Kasumi-1 (cell line): ENCODE results near the gene SLC22A5.
"Not testable (repeated sequence)": the region's sequence is repeated elsewhere in the genome, so short reads cannot be mapped to it uniquely, and the experiment has no call there.

Experiments used
- DNase-seq, 2 experiments: peaks; one replicate each; lab custom pipeline; 2025; lab: John Stamatoyannopoulos, UW

SLC22A5 gene

DNA sequence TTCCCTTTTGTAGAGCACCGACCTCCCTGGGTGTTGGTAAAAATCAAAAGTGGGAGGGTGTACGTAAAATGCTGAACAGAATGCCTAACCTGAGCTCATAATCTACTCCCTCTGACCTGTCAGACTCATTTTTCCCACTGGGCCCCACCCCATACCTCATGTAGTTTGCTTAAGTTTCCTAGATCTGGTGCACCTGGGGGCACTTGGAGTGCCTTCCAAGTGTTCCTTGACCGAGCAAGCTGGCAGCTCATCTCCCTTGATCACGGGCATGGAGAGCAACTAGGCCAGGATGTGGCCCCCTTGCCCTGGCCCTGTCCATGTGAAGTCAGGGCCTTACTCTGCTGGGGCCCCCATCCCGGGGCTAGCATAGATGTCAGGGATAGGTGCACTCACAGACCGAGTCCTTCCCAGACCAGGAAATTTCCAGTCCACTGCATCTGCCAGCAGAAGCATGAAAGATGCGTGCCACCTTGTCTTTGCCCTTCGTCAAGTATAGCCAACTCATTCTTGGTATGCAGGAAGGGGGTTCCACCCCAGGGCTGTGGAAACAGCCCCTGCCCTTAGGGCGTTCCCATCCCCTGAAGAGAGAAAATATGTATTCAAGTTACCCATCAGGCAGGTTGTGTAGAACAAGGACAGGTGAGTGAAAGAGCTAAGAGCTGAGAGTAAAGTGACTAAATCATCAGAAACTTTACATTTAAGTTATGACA lies 41.9 kb downstream of the SLC22A5 start:
- DNase-seq: peak in 1 of 2 experiments; percentile 48

DNA sequence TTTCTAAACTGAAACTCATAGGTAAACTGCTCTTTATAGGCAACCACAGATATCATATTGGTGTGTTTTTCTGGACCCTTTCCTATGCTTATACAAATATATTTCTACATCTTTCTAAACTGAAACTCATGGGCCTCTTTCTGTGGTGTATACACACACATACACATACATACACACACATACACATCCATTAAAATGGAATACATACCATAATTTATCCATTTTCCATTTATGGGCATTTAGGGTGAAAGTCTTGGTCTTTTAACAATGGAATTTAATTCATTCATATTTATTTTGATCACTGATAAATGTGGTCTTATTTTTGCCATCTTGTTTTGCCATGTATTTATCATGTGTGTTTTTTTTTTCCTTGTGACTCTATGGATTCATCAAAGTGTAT lies 44.1 kb downstream of the SLC22A5 start:
- DNase-seq: no peak

DNA sequence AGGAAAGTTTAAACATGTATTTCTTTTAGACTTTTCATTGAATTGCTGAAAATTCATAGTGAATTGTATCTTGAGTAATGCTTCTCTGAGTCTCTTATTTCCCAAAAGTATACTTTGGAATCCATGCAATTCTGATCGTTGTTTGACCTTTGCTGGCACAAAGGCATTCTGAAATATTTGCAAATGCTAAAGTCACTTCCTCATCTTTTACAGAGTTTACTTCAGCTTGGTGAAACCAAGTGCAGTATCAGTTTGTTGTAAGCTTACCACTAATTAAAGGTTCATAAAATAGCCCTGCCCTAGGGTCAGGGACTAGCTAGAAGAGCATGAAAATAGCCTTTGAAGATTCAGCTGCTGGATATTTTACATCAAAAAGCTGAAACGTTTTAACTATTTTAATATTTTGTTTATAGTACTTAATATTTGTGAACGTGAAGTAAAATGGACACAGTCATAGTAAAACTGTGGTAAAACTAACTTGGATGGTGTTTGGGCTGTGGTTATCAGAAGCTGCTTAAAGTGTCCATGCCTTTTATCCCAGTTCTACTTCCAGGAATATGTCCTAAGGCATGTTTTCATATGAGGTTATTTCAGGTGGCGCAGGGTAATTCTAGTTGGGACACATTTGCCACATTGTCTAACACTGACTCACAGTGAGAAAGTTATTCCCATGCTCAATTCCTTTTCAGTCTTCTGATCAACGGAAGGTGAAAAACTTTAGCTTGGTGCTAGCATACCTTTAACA lies 45.3 kb downstream of the SLC22A5 start:
- DNase-seq: peak; percentile 11 to 23

DNA sequence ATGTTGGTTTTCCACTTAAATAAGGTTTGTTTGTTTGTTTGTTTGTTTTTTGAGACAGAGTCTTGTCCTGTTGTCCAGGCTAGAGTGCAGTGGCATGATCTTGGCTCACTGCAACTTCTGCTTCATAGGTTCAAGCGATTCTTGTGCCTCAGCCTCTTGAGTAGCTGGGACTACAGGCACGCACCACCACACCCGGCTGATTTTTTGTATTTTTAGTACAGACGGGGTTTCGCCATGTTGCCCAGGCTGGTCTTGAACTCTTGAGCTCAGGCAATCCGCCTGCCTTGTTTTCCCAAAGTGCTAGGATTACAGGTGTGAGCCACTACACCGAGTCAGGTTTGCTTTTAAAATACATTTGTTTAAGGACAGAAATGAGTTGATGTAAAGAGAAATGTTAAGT lies 46.0 kb downstream of the SLC22A5 start:
- DNase-seq: not testable (repeated sequence)

DNA sequence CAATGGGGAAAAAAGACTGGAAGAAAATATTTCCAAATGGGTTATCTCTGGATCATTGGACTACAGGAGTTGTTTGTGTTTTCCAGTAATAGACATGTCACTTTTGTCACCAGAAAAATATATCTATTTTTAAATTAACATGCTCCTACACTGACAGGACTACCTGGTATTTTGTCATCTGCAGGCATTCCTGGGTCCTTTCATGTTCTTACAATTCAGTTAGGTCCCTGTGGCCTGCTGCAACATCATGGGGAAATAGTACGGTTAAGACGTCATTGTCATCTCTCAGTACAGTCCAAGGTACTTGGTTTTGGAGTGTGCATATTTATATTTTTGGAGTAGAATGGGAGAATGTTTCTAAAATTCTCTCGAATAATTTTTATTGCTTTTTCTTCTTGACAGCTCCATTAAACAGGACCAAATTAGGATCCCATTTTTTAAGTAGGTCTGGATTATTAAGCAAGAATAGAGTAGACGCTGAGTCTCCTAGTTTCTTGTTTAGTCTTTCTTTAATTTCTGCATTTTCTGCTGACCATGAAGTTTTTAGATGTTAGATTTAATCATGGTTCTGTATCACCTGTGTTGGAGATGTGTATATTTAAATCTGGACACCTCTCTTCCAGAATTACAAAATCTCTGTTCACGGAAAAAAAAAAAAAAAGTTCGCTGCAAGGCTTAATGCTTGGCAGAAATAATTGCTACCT lies 46.9 kb downstream of the SLC22A5 start:
- DNase-seq: no peak

DNA sequence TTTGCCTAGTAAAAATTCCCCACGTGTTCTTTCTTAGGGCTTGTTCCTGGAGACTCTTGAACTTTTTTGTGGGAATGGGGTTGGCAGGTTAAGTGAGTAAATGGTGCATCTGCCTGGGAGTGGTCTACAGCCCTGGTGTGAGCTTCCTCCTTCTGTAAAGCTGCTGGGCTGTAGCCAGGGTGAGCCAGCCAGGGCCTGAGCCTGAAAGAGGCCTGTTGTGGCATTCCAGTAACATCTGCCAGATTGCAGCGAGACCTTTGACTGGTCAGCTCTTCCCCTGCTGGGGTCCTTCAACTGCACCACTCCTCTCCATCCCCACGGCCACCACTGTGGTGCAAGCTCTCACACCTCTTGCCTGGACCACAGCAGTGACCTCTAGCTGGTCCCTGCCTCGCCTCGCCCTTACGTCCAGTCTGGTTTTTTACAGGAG lies 47.5 kb downstream of the SLC22A5 start:
- DNase-seq: peak; percentile 34 to 41

DNA sequence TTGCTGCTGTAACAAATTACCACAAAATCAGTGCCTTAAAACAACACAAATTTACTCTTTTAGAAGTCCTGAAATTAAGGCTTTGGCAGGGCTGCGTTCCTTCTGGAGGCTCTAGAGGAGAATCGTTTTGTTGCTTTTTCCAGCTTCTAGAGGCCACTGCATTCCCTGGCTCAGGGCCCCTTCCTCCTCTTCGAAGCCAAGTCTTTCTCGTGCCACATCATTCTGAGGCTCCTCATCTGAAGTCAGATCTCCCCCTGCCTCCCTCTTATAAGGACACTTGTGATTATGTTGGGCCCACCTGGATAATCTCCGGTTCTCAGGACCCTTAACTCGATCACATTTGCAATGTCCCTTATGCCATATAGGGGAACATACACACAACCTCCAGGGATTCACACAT lies 48.0 kb downstream of the SLC22A5 start:
- no peak for DNase-seq

DNA sequence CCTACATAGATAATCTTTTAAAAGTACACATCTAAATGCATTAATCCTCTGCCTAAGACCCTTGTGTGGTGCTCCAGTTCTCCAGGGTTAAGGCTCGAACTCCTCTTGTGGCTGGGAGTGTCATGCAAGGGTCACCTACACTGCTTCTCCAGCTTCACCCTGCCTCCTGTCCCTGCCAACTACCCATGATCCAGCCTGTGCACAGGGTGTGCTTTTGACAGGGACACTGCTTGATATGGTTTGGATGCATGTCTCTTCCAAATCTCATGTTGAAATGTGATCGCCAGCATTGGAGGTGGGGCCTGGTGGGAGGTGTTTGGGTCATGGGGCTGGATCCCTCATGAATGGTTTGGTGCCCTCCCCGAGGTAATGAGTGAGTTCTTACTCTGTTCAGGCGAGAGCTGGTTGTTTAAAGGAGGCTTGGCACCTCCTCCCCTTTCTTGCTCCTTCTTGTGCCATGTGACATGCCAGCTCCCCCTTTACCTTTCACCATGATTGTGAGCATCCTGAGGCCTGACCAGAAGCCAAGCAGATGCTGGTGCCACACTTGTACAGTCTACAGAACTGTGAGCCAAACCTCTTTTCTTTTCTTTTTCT lies 48.5 kb downstream of the SLC22A5 start:
- no peak for DNase-seq

DNA sequence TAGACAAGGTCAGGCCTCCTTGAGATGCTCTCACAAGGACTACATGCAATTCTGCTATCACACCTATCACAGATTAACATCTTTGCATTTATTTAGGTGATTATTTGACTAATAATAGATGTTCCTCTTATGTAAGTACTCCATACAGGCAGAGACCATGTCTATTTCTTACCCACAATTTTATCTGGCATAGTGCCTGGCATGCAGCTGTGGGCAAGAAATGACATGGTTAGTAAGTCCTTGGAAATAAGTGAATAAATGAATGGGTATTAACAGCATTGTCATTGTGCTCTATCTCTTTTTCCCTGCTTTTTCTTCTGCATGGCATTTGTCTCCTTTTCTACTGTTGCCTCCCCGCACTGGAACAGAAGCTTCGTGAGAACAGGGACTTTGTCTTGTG lies 49.4 kb downstream of the SLC22A5 start:
- no peak for DNase-seq

DNA sequence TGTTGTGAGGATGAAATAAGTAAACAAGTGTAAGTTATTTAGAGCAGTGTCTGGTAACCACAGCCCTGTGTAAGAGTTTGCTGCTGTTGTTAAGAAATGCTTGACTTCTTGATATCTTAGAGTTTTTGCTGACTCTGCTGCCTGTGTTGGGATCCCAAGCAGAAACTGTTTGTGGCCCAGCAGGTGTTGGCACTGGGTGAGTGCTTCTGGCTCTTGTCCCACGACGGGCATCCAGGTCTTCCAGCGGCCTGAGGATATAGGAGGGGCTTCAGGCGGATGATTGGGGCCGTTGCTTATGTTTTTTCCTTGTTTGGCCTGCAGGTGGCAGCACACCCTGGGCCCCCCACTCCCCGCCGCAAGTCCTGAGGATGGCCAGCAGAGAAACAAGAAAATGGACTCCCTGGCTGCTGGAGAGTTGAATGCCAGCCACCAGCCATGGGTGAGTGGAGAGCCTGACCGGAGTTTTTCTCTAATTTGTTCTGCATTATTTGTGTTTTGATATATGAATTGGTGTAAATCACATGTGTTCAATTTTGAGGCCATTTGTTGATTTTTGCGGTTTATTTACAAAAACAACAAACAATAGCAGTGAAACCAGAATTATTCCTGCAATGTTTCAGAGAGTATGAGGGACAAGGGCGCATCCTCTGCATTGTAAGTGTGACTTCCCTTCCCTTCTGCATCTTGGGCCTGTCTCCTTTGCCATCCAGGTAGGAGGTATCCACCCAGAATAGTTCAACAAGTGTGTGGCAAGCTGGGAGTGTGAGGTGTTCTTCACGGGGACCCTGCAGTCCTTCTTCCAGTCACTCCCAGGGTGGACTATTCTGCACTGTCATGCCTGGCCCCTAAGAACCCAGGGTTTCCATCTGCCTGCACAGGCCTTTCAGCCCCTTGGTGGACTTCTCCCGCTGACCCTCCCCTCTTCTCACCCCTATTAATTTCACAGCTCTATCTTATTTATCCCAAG lies 50.3 kb downstream of the SLC22A5 start:
- DNase-seq: peak; percentile 75 to 79

DNA sequence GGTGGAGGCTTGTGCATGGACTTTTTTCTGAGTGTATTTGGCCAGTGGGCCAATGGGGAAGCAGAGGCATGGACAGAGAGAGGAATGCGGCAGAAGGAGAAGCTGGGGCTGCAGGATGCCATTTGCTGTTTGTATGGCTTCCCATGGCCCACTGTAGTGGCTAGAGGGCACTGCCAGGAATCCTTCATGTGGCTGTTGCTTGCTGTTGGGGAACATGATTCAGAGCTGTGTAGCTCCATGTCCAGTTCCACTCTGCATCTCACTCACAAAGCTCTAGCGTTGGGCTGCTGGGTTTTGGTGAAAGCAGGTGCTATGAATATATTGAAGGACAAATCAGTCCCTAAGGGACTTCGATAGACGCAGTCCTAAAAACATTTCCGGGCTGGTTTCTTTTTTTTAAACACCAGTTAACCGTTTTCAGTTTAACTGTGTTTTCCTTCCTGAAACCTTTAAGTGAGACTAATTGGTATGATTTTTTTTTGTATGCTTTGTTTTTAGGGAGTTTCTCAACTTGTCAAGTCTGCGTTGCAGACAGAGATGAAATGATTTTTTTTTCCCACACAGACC lies 51.3 kb downstream of the SLC22A5 start:
- DNase-seq: peak; percentile 40 to 55

DNA sequence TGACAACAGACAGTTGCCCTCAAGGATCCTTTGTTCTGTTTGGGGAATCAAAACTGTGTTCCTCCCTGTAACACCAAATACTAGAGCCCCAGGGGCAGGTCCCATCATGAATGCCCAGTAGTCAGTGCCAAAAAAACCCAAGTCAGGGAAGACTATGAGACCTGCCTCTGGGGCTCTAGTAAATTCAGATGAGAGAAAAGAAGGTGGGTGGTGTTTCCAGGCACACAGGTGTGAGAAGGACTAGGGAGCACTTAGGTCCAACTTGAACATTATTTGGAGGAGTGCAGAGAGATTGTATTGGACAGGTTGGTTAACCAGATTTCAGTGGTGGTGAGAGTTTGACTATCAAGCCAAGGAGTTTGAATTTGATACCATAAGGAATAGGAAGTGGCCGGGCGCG lies 52.0 kb downstream of the SLC22A5 start:
- DNase-seq: no peak

DNA sequence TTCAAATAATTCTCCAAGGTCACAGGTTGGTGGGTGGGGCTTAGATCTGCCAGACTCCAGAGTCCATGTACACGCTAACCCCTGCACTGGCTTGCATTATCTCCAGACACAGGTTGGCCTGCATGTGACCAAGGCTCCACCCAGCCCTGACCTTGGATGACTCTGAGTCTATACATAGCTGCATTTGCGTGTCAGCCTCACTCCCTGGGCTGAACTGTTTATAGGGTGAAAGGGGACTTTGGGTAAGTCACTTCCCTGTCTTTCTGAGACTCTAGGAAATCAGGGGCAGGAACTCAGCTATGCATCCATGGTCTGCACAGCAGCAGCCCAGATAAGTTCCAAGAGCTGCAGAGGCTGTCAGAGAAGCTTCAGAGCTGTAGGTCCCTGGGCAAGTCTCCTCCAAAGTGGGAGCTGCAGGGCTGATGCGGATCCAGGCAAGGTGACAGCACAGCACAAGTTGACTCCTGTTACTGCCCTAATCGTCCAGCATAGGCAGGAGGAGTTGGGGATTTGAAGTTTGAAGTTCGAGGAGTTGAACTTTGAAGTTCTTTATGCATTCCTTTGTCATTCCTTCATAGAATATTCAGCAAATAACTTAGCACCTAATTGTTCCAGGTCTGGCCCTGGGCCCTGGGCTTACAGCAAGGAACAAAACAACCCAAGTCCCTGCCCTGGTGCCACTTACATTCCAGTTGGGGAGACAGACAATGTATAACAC lies 53.4 kb downstream of the SLC22A5 start:
- DNase-seq: peak; percentile 23 to 24

DNA sequence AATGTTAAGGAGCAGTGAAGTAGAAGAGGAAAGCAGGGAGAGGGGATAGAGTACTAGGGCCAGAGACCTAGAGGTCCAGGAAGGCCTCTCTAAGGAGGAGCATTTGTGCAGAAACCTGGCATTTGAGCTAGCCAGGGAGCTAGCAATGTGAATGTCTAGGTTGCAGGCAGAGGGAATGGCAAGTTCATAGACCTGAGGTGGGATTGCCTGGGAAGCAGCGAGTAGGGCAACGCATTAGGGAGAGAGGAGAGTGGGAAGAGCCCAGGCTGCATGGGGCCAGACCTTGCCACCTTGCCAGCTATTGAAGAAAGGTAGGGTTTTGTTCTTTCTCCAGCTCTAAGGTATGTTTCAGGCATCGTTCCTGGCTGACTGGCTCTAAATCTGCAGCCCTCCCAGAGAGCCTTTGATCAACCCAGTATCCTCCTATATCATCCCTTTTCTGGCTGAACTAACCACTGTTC lies 54.0 kb downstream of the SLC22A5 start:
- DNase-seq: no peak

DNA sequence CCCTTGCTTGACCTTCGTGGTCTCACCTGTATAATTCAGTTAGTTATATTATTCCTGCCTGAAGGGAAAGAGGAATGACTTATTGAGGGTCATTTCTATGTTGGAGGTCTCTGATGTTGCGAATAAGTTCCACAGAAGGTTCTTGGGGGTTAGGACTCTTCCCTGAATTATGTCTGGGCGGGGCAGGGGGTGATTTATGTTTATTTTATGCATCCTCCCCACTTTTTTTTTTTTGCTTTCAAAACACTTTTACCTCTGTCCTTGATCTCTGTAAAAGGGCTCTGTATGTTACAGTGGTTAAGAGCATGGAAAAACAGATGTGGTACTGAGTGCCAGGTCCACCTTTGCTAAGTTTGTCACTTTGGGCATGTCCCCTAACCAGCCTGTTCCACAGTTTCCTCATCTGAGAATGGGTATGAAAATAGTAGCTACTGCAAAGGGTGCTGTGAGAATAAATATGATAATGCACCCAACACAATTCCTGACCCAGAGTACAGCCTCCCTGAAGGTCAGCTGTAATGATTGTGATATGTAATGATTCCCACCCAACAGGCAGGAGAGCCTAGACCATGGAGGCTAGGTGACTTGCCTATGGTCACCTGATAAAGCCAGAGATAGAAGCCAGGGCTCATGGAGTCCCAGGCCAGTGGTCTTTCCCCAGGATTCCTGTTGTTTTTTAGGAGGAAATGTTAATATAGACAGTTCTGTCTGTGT lies 54.8 kb downstream of the SLC22A5 start:
- DNase-seq: no peak

DNA sequence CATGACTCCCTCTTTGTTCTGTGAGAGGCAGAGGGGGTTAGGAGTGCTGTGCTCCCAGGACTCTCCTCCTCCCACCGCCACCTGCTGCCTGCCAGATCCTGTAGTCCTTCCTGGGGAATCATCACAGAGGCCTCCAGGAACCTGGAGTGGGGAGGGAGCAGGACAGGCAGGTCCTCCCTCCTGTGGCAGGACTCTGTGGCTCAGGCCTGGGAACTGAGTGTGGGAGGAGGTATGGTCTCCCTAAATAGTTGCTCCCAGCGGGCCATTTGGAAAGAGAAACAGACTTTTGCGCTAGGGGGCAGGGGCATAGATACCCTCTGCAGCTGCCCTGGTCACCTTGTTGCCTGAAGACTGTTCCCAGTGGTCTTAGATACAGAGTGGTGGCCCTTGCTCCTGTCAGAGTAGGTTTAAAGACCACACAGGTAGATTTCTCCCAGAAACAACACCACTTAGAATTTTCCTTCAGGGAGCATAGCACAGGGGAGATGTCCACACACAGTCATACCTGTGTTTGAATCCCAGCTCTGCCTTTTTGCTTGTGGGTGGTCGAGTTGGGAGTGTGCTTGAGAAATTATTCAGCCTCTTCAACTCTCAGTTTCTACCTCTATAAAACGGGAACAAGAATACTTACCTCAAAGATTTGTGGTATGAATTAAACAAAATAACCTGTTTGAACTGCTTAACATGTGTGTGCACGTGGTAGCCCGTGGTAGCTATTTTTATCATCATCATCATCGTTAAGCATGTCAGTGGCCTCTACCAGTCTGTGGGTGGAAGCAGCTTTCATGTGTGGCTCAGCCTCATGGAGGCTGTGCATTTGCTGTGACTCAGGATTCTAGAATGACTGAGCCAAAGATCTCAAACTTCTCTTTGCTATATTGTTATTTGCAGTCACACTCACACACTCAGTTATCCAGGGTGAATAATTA lies 55.8 kb downstream of the SLC22A5 start:
- peak in 1 of 2 experiments; percentile 25 for DNase-seq

DNA sequence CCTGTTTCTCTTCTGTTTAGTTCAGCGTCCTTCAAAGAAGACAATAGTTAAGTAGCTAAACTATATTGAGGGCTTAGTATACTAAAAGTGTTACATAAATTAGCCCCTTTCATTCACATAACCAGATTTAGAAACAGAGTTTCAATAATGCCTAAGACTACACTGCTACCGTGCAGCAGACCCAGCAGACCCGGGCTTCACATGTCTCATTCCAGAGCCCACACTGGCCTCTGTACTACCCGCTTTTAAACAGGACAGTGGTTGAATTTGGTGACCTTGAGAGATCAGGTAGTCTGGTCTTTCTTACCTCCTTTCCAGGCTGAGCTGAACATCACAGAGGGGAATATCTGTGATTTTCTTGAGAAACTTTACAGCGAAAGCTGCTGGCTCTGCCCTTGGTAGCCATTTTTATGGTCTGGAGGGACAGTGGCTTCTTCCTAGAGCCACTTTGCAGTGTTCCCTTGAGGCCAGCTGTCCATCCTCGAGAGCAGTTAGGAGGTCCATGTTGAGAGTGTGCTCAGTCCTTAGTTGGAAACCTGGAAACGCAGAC lies 56.5 kb downstream of the SLC22A5 start:
- no peak for DNase-seq

DNA sequence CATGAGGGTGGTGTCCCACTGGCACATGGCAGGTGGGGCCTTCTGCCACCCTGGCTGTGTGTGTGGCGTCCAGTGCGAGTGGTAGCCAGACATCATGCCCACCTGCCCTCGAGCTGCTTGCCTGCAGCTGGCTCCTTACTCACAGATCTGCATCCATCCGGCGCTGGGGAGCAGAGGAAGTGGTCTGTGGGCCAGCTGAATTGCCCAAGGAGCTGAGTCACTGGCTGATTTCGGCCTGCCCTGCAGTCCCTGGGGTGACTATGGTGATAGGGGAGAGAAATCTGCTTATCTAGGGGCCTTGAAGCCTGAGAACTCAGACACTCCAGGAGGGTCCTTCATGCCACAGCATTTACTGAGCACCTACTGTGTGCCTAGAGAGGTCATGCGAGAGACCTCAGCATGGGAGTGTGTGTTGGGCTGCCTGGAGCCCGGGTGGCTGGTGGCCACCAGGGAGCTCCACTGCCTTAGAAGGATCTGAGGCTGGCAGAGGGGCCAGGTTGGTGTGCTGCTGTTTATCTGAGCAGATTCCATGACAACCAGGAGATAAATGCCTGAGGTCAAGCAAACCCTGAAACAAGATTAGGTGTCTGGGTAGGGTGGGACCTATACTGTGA lies 57.1 kb downstream of the SLC22A5 start:
- peak; percentile 84 to 89 for DNase-seq
